ENCODE results near the gene AP4E1. TPM values are rescaled to one million over a fixed set of nuclear protein-coding genes. Genes with fewer than 3 reads are reported as not detected.

AP4E1 gene
- total RNA-seq, 8 experiments from 2014 or later = 4.2 to 16.0 (median 8.9) TPM

DNA sequence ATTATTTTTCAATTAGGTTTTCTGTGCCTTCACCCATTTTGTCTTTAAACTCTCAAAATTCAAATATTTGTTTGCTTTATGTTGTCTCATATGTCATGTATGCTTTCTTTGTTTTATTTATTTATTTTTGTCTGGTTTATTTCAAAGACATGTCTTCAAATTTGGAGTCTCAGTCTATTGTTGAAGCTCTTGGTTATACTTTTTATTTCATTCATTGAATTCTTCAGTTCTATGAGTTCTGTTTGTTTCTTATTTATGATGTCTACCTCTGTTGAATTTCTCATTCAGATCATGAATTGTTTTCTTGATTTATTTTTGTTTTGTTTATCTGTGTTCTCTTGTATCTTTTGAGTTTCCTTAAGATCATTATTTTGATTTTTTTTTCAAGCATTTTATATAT lies 55.6 kb downstream of the AP4E1 start:
- H3K4me3 ChIP-seq = no peak overlapping the region
- no peak for ATAC-seq (replicated peaks in 6 of 8)
- in situ Hi-C loops (cut with MboI; ENCODE audit: low pct_unique_long_range_greater_than_20kb in 2 of 9, low sequenced_read_pairs in 9 of 9, unreplicated experiment in 9 of 9) = no loop called here
- no peak overlapping the region for H3K27ac ChIP-seq
- H3K4me1 ChIP-seq (replicated peaks in 1 of 2) = no peaks in the 10 kb centered on the region

DNA sequence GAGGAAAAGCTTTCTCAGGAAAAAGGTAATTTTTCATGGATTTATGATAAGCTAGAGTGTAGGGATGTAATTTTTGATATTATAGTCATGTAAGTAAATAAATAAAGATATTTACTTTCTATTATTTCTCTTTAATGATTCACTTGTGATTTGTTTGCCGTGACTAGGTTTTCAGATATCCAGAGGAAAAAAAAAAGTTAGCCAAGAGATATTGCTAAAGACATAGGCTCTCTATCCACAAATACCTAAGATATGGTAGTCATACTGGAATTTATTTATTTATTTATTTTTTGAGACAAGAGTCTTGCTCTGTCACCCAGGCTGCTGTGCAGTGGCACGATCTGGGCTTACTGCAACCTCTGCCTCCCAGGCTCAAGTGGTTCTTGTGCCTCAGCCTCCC lies 59.9 kb downstream of the AP4E1 start:
- no peak overlapping the region for H3K27ac ChIP-seq
- no peak overlapping the region for H3K4me3 ChIP-seq
- in situ Hi-C loops (cut with MboI; ENCODE audit: low pct_unique_long_range_greater_than_20kb in 2 of 9, low sequenced_read_pairs in 9 of 9, unreplicated experiment in 9 of 9) = no loop called here
- 80 to 100% (median 100%) methylated on average over 1 to 2 of the region's 2 CpGs; no CpG with 5 or more reads in 2 of the 10 experiments for WGBS, 10 experiments
- ATAC-seq (replicated peaks in 6 of 8) = no peak
- no peaks in the 10 kb centered on the region for H3K4me1 ChIP-seq (replicated peaks in 1 of 2)

- in situ Hi-C loops (cut with MboI; ENCODE audit: low pct_unique_long_range_greater_than_20kb in 2 of 9, low sequenced_read_pairs in 9 of 9, unreplicated experiment in 9 of 9) = no loop called here
These were observed 62.0 kb downstream of the AP4E1 start for GRCh38 chr15:50970524-50970923.

GRCh38 chr15:50971115-50971514 lies 62.6 kb downstream of the AP4E1 start:
- no peak overlapping the region for H3K4me3 ChIP-seq

More at GRCh38 chr15:50970524-50970923, 62.0 kb downstream of the AP4E1 start:
- 94 to 100% (median 100%) methylated on average over 1 to 2 of the region's 2 CpGs for WGBS, 10 experiments
- H3K27ac ChIP-seq = no peak overlapping the region
- H3K4me1 ChIP-seq (replicated peaks in 1 of 2) = no peaks in the 10 kb centered on the region
- no peak overlapping the region for H3K4me3 ChIP-seq
- no peak for ATAC-seq (replicated peaks in 6 of 8)

GRCh38 chr15:50971542-50971941 lies 63.1 kb downstream of the AP4E1 start:
- no peak overlapping the region for H3K27ac ChIP-seq
- in situ Hi-C loops (cut with MboI; ENCODE audit: low pct_unique_long_range_greater_than_20kb in 2 of 9, low sequenced_read_pairs in 9 of 9, unreplicated experiment in 9 of 9) = no loop called here
- no peak for ATAC-seq (replicated peaks in 6 of 8)
- no peak overlapping the region for H3K4me3 ChIP-seq
- H3K4me1 ChIP-seq (replicated peaks in 1 of 2) = no peaks in the 10 kb centered on the region

More at GRCh38 chr15:50971115-50971514, 62.6 kb downstream of the AP4E1 start:
- Histone ChIP-seq H3K27ac (no peak overlapping the region), H3K4me1 (replicated peaks in 1 of 2) (no peaks in the 10 kb centered on the region)
- no peak for ATAC-seq (replicated peaks in 6 of 8)
- in situ Hi-C loops (cut with MboI; ENCODE audit: low pct_unique_long_range_greater_than_20kb in 2 of 9, low sequenced_read_pairs in 9 of 9, unreplicated experiment in 9 of 9) = no loop called here

DNA sequence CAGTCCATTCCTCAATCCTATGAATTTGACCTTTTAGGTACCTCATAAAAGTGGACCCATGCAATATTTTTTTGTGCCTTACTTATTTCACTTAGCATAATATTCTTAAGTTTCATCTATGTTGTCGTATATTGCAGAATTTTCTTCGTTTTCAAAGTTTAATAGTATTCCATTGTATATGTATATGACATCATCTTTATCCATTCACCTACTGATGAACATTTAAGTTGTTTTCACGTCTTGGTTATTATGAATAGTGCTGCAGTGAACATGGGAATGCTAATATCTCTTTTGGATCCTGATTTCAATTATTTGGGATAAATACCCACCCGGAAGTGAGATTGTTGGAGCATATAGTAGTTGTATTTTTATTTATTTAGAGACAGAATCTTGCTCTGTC lies 65.1 kb downstream of the AP4E1 start:
- in situ Hi-C loops (cut with MboI; ENCODE audit: low pct_unique_long_range_greater_than_20kb in 2 of 9, low sequenced_read_pairs in 9 of 9, unreplicated experiment in 9 of 9) = no loop called here
- 0 to 100% (median 90%) methylated on average over 1 to 4 of the region's 4 CpGs; no CpG with 5 or more reads in 2 of the 10 experiments for WGBS, 10 experiments
- Histone ChIP-seq H3K4me1 (replicated peaks in 1 of 2) (no peaks in the 10 kb centered on the region), H3K27ac (no peak overlapping the region), H3K4me3 (no peak overlapping the region)
- no peak for ATAC-seq (replicated peaks in 6 of 8)

DNA sequence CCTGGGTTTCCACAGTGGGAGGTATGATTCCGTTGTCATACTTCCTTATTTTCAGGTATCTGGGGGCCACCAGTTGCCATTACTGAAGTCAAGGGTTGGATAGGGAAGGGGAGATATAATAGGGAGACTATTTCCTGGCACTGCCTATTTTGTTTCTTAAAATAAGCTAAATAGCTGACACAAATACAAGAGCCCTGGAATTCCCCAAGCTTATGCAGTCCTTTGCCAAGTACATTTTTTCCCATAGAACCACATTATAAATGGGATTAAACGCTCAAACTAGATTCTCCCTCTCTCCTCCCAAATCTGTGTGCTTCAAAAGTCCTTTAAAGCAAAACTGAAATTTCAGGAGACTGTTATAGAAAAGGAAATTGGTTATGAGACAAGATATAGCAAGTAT lies 68.7 kb downstream of the AP4E1 start:
- Histone ChIP-seq H3K4me1 (replicated peaks in 1 of 2) (no peaks in the 10 kb centered on the region), H3K27ac (no peak overlapping the region), H3K4me3 (no peak overlapping the region)
- 27 to 100% (median 100%) methylated on average over 1 to 2 of the region's 2 CpGs for WGBS, 10 experiments
- no peak for ATAC-seq (replicated peaks in 6 of 8)
- in situ Hi-C loops (cut with MboI; ENCODE audit: low pct_unique_long_range_greater_than_20kb in 2 of 9, low sequenced_read_pairs in 9 of 9, unreplicated experiment in 9 of 9) = no loop called here

- Histone ChIP-seq H3K4me1 (replicated peaks in 1 of 2) (no peaks in the 10 kb centered on the region), H3K4me3 (no peak overlapping the region), H3K27ac (no peak overlapping the region)
- WGBS, 10 experiments = 0 to 100% (median 76%) methylated on average over 2 to 4 of the region's 4 CpGs
- in situ Hi-C loops (cut with MboI; ENCODE audit: low pct_unique_long_range_greater_than_20kb in 2 of 9, low sequenced_read_pairs in 9 of 9, unreplicated experiment in 9 of 9) = no loop called here
- ATAC-seq (replicated peaks in 6 of 8) = peak in 3 of 8 experiments; percentile 84 to 95 (median 89)
These were observed 70.1 kb downstream of the AP4E1 start for GRCh38 chr15:50978580-50978979.

- Histone ChIP-seq H3K27ac (no peak overlapping the region), H3K4me1 (replicated peaks in 1 of 2) (no peaks in the 10 kb centered on the region), H3K4me3 (no peak overlapping the region)
- in situ Hi-C loops (cut with MboI; ENCODE audit: low pct_unique_long_range_greater_than_20kb in 2 of 9, low sequenced_read_pairs in 9 of 9, unreplicated experiment in 9 of 9) = no loop called here
- 0 to 100% (median 0%) methylated on average over 1 of the region's 1 CpG; no CpG with 5 or more reads in 3 of the 10 experiments for WGBS, 10 experiments
- peak in 3 of 8 experiments; percentile 85 to 93 (median 91) for ATAC-seq (replicated peaks in 6 of 8)
These were observed 70.6 kb downstream of the AP4E1 start for GRCh38 chr15:50979041-50979440.

- 46 to 100% (median 80%) methylated on average over 2 to 4 of the region's 4 CpGs; no CpG with 5 or more reads in 1 of the 10 experiments for WGBS, 10 experiments
- H3K4me3 ChIP-seq = no peak overlapping the region
- no peaks in the 10 kb centered on the region for H3K4me1 ChIP-seq (replicated peaks in 1 of 2)
- no peak overlapping the region for H3K27ac ChIP-seq
- in situ Hi-C loops (cut with MboI; ENCODE audit: low pct_unique_long_range_greater_than_20kb in 2 of 9, low sequenced_read_pairs in 9 of 9, unreplicated experiment in 9 of 9) = no loop called here
- peak in 1 of 8 experiments; percentile 37 for ATAC-seq (replicated peaks in 6 of 8)
These were observed 85.1 kb downstream of the AP4E1 start for GRCh38 chr15:50993598-50993997.

DNA sequence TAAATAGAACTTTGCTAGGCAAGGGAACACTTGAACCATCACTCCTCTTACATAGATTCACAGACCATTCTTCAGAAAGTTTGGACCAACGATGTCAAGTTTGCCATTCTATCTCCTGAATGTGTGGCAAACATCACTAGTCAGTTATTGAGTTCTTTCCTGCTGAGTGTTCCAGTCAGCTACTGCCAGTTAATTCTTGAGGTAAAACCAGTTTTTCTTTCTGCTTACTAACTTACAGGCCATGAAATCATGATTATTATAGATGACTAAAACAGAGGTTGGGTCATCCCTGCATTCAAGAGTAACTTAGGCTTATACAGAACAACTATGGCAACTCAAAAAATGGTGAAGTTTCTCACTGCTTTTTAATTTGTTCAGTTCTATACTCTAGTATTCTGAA lies 88.2 kb downstream of the AP4E1 start:
- in situ Hi-C loops (cut with MboI; ENCODE audit: low pct_unique_long_range_greater_than_20kb in 2 of 9, low sequenced_read_pairs in 9 of 9, unreplicated experiment in 9 of 9) = no loop called here
- Histone ChIP-seq H3K4me3 (no peak overlapping the region), H3K27ac (no peak overlapping the region), H3K4me1 (replicated peaks in 1 of 2) (no peaks in the 10 kb centered on the region)
- no peak for ATAC-seq (replicated peaks in 6 of 8)
- WGBS, 10 experiments = 45 to 100% (median 100%) methylated on average over 1 of the region's 1 CpG; no CpG with 5 or more reads in 3 of the 10 experiments

DNA sequence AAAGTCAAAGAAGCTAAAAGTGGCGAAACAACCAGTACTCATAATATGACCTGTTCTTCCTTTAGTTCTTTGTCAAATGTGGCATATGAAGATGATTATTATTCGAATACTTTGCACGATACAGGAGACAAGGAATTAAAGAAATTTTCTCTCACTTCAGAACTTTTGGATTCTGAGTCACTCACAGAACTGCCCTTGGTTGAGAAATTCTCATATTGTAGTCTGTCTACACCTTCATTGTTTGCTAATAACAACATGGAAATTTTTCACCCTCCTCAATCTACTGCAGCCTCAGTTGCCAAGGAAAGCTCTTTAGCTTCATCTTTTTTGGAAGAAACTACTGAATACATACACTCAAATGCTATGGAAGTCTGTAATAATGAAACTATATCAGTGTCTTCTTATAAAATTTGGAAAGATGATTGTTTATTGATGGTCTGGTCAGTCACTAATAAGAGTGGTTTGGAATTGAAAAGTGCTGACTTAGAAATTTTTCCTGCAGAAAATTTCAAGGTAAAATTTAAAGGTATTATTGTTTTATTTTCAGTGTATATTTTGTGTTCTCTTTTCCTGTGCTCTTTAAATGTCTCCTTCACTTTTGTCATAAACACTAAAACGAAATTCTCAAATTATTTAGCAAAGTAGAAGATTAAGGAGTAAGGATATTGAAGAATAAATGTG lies 89.0 kb downstream of the AP4E1 start:
- in situ Hi-C loops (cut with MboI; ENCODE audit: low pct_unique_long_range_greater_than_20kb in 2 of 9, low sequenced_read_pairs in 9 of 9, unreplicated experiment in 9 of 9) = no loop called here
- Histone ChIP-seq H3K4me3 (no peak overlapping the region), H3K4me1 (replicated peaks in 1 of 2) (no peaks in the 10 kb centered on the region), H3K27ac (no peak overlapping the region)
- 75 to 100% (median 86%) methylated on average over 1 to 4 of the region's 4 CpGs for WGBS, 10 experiments
- no peak for ATAC-seq (replicated peaks in 6 of 8)

DNA sequence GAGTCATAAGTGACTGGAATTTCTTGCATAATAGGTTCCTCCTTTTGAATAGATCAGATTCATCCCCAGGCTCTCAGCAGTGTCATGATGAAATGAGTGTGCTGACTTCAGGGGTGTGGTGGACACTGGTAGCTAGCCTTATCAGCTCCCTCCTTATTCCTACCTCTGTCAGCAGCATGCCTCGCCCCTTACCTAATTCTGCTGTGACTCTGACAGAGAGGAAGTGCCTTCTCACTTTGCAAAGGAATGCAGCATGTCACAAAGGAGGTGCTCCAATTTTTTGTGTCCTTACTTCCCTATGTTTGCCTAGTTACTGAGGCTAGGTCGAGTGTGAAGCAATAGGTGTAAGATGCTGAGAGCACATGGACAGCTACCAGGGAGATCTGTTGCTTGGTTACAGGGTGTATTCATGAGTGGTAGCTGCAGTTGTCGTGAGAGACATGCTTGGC lies 95.6 kb downstream of the AP4E1 start:
- in situ Hi-C loops (cut with MboI; ENCODE audit: low pct_unique_long_range_greater_than_20kb in 2 of 9, low sequenced_read_pairs in 9 of 9, unreplicated experiment in 9 of 9) = no loop called here
- H3K27ac ChIP-seq = no peak overlapping the region
- peak in 6 of 8 experiments; percentile 25 to 99 (median 87) for ATAC-seq (replicated peaks in 6 of 8)
- 20 to 80% (median 55%) methylated on average over 1 to 3 of the region's 3 CpGs; no CpG with 5 or more reads in 3 of the 10 experiments for WGBS, 10 experiments
- peaks cover 0 to 3% of the 10 kb centered on the region in 2 donors for H3K4me1 ChIP-seq (replicated peaks in 1 of 2)
- H3K4me3 ChIP-seq = no peak overlapping the region

DNA sequence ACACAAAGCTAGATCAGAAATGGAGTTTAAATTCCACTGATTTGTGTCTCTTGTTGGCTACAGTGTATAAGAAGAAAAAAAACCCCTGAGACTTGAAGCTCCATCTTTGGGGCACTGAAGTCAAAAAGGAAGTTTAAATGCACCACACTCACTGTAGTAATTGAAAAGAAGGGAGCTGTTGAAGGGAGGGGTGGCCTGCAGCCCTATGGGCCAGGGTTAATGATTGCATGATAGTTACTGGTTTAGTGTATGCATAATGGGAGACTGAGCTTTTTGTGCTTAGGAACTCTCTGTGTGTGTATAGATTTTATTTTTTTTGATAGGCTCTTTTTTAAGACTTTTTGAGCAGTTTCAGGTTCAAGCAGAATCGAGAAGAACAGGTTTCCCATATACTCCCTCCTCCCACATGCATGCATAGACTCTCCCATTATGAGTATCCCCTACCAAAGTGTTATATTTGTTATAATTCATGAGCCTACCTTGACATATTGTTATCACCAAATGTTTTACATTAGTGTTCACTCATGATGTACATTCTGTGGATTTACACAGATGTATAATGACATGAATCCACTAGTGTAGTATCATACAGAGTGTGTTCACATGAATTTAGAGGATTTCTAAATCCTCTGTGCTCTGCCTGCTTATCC lies 98.0 kb downstream of the AP4E1 start:
- H3K27ac ChIP-seq = no peak overlapping the region
- H3K4me3 ChIP-seq = no peak overlapping the region
- in situ Hi-C loops (cut with MboI; ENCODE audit: low pct_unique_long_range_greater_than_20kb in 2 of 9, low sequenced_read_pairs in 9 of 9, unreplicated experiment in 9 of 9) = no loop called here
- 38 to 100% (median 80%) methylated on average over 1 of the region's 1 CpG; no CpG with 5 or more reads in 3 of the 10 experiments for WGBS, 10 experiments
- ATAC-seq (replicated peaks in 6 of 8) = no peak
- H3K4me1 ChIP-seq (replicated peaks in 1 of 2) = peaks cover 0 to 3% of the 10 kb centered on the region in 2 donors

Data from motor neuron (in vitro differentiated cells).